Esophagus muscularis mucosa (tissue), 4 donors: ENCODE measurements around the gene LAMP2.
A peak's percentile ranks its signal among the peaks of the same experiment; 100 is the strongest.

Source experiments
- EP300 ChIP-seq: sonication (generic); formaldehyde crosslinking; IDR thresholded peaks from one replicate; pipeline ENCODE4 v1.6.1; 2017; ENCODE audit warnings: antibody characterized with exemption
- POLR2AphosphoS5 ChIP-seq, 2 donors: sonication (generic); formaldehyde crosslinking; IDR thresholded peaks; one replicate each; pipeline ENCODE4 v1.6.1; 2017; ENCODE audit warnings: antibody characterized with exemption in 2 of 2
- TF ChIP-seq, protein P1 (sequence below), 3 experiments: fragments of 200-600 bp in 2 of 3; fragments of 450-650 bp in 1 of 3; sonication (generic) in 2 of 3; IDR thresholded peaks; one replicate each; pipeline ENCODE4 v1.5.1; 2017 to 2019; ENCODE audit warnings: antibody characterized with exemption in 3 of 3, mild to moderate bottlenecking in 2 of 3, moderate library complexity in 1 of 3

DNA sequence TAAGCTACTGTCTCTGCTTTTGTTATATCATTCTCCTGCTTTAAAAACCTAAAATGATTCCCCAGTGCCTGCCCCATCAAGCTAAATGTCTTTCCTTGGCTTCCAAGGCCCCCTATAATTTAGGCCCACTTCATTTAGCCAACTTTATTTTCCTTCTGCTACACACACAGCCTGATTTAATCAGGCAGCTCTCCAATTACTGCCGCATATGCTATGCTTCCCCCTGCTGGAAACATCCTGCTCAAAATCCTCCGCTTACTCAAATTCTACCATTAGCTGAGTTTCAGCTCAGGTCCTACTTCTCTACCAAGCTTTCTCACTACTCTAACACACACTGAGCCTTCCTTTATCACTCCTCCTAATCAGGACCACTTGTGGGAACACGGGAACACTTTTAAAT lies 17.0 kb downstream of the LAMP2 start:
- TF ChIP-seq, protein P1, sequence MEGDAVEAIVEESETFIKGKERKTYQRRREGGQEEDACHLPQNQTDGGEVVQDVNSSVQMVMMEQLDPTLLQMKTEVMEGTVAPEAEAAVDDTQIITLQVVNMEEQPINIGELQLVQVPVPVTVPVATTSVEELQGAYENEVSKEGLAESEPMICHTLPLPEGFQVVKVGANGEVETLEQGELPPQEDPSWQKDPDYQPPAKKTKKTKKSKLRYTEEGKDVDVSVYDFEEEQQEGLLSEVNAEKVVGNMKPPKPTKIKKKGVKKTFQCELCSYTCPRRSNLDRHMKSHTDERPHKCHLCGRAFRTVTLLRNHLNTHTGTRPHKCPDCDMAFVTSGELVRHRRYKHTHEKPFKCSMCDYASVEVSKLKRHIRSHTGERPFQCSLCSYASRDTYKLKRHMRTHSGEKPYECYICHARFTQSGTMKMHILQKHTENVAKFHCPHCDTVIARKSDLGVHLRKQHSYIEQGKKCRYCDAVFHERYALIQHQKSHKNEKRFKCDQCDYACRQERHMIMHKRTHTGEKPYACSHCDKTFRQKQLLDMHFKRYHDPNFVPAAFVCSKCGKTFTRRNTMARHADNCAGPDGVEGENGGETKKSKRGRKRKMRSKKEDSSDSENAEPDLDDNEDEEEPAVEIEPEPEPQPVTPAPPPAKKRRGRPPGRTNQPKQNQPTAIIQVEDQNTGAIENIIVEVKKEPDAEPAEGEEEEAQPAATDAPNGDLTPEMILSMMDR (IDR thresholded peaks at IDR 0.05) = peak; percentile 6 to 25 (median 23)
- TF ChIP-seq POLR2AphosphoS5 (IDR thresholded peaks at IDR 0.05) (no peak), EP300 (no peak)
